Chondrocyte (in vitro differentiated cells): ENCODE measurements around the gene PTPRE. TPM values are rescaled to one million over a fixed set of nuclear protein-coding genes. Genes with fewer than 3 reads are reported as not detected.
A peak's percentile ranks its signal among the peaks of the same experiment; 100 is the strongest.

Source experiments
- DNase-seq: peaks from one replicate; pipeline ENCODE4 v3.0.0; 2021; ENCODE audit warnings: mixed read lengths, low spot score
- H3K27ac Mint-ChIP-seq: one replicate; pipeline ENCODE4 v1.8.0; 2021; ENCODE audit warnings: mild to moderate bottlenecking, moderate library complexity, mixed read lengths; ENCODE audit not compliant: unreplicated experiment
- H3K27me3 Mint-ChIP-seq: 2 replicates; pipeline ENCODE4 v1.8.0; 2021; ENCODE audit warnings: low read depth, mixed read lengths
- H3K36me3 Mint-ChIP-seq: 2 replicates; pipeline ENCODE4 v1.8.0; 2021; ENCODE audit warnings: low read depth, mixed read lengths
- H3K4me1 Mint-ChIP-seq: 2 replicates; pipeline ENCODE4 v1.8.0; 2021; ENCODE audit warnings: low read depth, mild to moderate bottlenecking, mixed read lengths
- H3K4me3 Mint-ChIP-seq: one replicate; pipeline ENCODE4 v1.8.0; 2021; ENCODE audit warnings: mild to moderate bottlenecking, moderate library complexity, mixed read lengths; ENCODE audit not compliant: unreplicated experiment
- H3K9me3 Mint-ChIP-seq: 2 replicates; pipeline ENCODE4 v1.8.0; 2021; ENCODE audit warnings: low read depth, mixed read lengths
- CTCF ChIP-seq: fragments of 200-600 bp; sonication (generic); IDR thresholded peaks from 2 replicates; pipeline ENCODE4 v1.5.0; 2021; ENCODE audit warnings: antibody characterized with exemption, mild to moderate bottlenecking, moderate library complexity
- total RNA-seq: library from RNA; stranded (reverse); gene quantifications from 3 replicates; pipeline ENCODE4 v1.2.1, GENCODE V29; 2021

Gene PTPRE
- total RNA-seq, 1 donor from 2014 or later = 6.2 TPM

- no peaks in the 10 kb centered on the region for H3K9me3 Mint-ChIP-seq
- TF ChIP-seq CTCF = no peak
- H3K36me3 Mint-ChIP-seq = peaks cover 2% of the 10 kb centered on the region
- H3K4me1 Mint-ChIP-seq = peaks cover 21% of the 10 kb centered on the region
- peak; percentile 39 for DNase-seq
- H3K4me3 Mint-ChIP-seq = no peak overlapping the region
- H3K27ac Mint-ChIP-seq = no peak overlapping the region
- no peaks in the 10 kb centered on the region for H3K27me3 Mint-ChIP-seq
Measured at GRCh38 chr10:128040096-128040495, 133.2 kb downstream of the PTPRE start.

GRCh38 chr10:128040681-128041080, 133.8 kb downstream of the PTPRE start:
- H3K36me3 Mint-ChIP-seq = peaks cover 2% of the 10 kb centered on the region
- H3K27me3 Mint-ChIP-seq = no peaks in the 10 kb centered on the region
- H3K9me3 Mint-ChIP-seq = no peaks in the 10 kb centered on the region
- peak; percentile 79 for DNase-seq
- H3K4me3 Mint-ChIP-seq = no peak overlapping the region
- TF ChIP-seq CTCF = no peak
- H3K4me1 Mint-ChIP-seq = peaks cover 21% of the 10 kb centered on the region
- no peak overlapping the region for H3K27ac Mint-ChIP-seq

GRCh38 chr10:128042131-128042610, 135.3 kb downstream of the PTPRE start:
- no peak overlapping the region for H3K27ac Mint-ChIP-seq
- H3K36me3 Mint-ChIP-seq = peaks cover 2% of the 10 kb centered on the region
- H3K4me1 Mint-ChIP-seq = peaks cover 14% of the 10 kb centered on the region
- H3K4me3 Mint-ChIP-seq = no peak overlapping the region
- peak; percentile 56 for DNase-seq
- TF ChIP-seq CTCF = no peak
- no peaks in the 10 kb centered on the region for H3K9me3 Mint-ChIP-seq
- H3K27me3 Mint-ChIP-seq = no peaks in the 10 kb centered on the region

GRCh38 chr10:128043259-128044045, 136.5 kb downstream of the PTPRE start:
- Mint-ChIP-seq H3K9me3 (no peaks in the 10 kb centered on the region), H3K4me1 (peaks cover 23% of the 10 kb centered on the region), H3K4me3 (no peak overlapping the region), H3K27ac (no peak overlapping the region), H3K27me3 (no peaks in the 10 kb centered on the region), H3K36me3 (peaks cover 2% of the 10 kb centered on the region)
- peak; percentile 51 for DNase-seq
- no peak for TF ChIP-seq CTCF

- peak; percentile 48 for DNase-seq
- H3K4me1 Mint-ChIP-seq = peaks cover 25% of the 10 kb centered on the region
- TF ChIP-seq CTCF = no peak
- H3K27ac Mint-ChIP-seq = no peak overlapping the region
- H3K36me3 Mint-ChIP-seq = peaks cover 2% of the 10 kb centered on the region
- H3K9me3 Mint-ChIP-seq = no peaks in the 10 kb centered on the region
- H3K27me3 Mint-ChIP-seq = no peaks in the 10 kb centered on the region
- no peak overlapping the region for H3K4me3 Mint-ChIP-seq
Measured at GRCh38 chr10:128044186-128044585, 137.3 kb downstream of the PTPRE start.
